ENCODE data around the gene OXER1.
A peak's percentile ranks its signal among the peaks of the same experiment; 100 is the strongest.

The OXER1 gene

DNA sequence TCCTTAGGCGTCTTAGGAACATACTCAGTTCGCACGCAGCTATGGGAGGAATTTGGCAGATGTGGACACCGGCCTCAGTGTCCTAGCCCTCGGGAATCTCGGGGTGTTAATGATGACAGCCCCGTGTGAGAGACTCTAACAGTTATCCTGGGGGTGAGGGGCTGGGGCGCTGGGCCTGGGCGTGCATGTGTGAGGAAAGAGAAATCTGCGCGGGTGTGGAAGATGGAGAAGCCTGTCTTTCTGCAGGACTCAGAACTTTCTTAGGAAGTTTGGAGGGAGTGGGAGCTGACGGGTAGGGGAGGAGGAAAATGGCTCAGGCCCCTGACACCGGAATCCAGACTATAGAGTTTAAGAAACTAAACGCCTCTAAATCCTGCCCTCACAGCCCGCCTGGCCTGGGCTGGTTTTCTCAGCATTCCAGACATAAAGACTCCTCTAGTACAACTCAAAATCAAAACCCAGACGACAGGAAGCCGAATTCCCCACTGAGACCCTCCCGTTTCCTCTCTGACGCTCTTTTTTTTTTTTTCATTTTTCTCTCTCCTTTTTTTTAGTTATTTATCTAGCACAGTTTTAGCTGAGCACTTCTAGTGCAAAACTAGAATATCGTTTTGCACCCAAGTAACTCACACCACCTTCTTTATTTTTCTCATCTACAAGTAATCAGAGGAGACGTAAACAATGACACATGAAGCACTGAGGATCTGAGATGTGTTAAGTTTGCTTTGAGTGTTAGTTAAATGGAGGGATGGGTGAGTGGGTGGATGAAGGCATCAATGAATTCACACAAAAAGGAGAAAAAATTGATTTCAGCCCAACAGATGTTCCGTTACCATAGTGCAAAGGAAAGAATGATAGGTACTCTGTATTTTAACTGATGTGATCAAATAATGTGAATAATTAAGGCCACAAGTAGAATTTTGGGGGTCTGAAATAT lies 29.7 kb upstream of the OXER1 start:
- DNase-seq: no peak

DNA sequence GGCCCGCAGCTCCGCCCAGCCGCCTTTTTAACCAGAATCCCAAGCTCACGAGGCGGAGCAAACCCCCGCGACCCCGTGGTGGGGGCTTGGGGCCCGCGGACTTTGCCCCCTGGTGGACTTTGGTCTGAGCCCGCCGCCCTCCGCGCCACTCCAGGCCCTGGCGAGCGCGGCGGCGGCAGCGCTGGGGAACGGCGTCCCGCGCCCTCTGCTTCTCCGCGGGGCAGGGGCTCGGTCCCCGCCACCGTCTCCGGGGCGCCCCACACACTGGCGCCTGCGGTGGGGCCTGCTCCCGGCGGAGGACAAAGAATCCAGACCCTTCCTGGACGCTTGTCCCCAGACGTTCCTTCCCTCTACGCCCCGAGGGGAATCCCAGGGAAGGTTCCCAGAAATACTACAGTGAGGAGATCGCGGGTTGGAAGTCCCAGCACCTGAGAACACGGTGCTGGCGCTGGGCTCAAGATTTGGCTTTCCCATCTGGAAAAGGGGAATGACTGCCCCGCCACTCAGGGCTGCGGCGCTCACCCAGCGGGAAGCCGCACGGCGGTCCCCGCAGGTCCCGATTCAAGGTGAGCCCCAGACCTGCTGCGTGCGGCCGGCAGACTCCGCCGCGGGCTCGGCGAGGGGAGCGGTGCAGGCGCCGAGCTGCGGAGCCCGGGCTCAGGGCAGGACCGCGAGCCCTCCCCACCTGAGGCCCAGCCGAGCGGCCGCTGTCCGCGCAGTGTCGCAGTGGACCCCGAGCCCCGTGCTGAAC lies 28.8 kb upstream of the OXER1 start, which contains the start of gene HAAO:
TSS of gene HAAO (minus strand) at position 1 of the 751 bp plus-strand sequence. CDS start 47 bp downstream, outside the sequence.
- DNase-seq: peak; percentile 45

GRCh38 chr2:42792087-42792582 lies 28.2 kb upstream of the OXER1 start:
- peak; percentile 36 for DNase-seq

GRCh38 chr2:42791606-42792005 lies 27.7 kb upstream of the OXER1 start:
- DNase-seq: no peak

- no peak for DNase-seq
Observed at GRCh38 chr2:42789751-42790150, 25.8 kb upstream of the OXER1 start.

GRCh38 chr2:42788882-42789281 lies 24.9 kb upstream of the OXER1 start:
- DNase-seq: no peak

DNA sequence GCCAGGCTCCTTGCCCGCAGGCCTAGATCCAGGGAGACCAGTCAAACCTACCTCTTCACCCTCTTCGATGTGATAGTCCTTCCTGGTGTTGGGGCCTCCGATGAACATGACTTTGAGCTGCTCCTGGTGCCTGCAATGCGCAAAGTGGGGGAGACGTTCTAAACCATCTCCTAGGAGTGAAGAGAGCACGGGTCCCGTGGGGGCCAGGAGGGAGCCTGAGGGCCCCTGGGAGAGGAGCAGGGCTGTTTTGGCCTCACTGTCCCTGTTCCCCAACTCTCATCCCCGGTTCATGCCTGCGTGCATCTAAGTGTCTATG lies 24.5 kb upstream of the OXER1 start:
- DNase-seq: no peak

- DNase-seq: no peak
Observed at GRCh38 chr2:42787788-42788477, 24.0 kb upstream of the OXER1 start.

GRCh38 chr2:42787424-42787787 lies 23.5 kb upstream of the OXER1 start:
- DNase-seq: no peak

- DNase-seq: no peak
Observed at GRCh38 chr2:42786561-42787345, 22.8 kb upstream of the OXER1 start.

- DNase-seq: no peak
Observed at GRCh38 chr2:42784204-42784880, 20.4 kb upstream of the OXER1 start.

DNA sequence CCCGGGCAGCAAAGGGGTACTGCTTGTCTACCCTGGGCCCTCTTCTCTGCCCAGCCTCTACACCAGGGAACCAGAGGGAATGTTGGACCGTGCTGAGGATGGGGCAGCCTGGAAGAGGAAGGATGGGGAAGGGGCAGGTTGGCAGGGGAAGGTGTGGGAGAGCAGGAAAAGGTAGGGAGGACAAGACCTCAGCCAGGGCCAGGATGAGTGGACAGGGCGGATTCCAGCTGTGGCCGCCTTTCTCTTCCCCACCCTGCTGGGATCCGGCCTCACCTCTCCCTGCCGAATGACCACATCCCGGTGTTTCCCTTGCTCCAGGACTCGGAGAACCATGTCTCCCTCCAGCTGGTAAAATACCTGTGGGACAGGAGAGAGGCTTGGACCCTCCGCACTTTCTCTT lies 19.6 kb upstream of the OXER1 start:
- no peak for DNase-seq

DNA sequence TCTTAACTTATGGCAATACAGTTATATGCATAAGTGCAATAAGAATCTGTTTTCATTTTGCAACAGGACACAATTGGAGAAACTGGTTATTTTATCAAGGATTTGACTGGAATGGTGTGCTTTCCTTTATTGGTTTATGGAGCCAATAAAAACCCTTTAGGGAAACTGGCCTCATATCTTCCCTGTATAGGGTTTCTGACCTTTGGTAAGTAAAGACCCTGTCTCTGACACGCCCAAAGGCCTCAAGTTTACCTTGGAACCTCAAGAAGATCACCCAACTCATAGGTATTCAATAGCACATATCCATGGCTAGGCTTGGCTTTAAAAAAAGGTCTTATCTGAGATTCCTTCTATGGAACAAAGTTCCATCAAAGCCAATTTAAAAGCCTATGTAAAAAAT lies 17.2 kb upstream of the OXER1 start:
- DNase-seq: no peak

DNA sequence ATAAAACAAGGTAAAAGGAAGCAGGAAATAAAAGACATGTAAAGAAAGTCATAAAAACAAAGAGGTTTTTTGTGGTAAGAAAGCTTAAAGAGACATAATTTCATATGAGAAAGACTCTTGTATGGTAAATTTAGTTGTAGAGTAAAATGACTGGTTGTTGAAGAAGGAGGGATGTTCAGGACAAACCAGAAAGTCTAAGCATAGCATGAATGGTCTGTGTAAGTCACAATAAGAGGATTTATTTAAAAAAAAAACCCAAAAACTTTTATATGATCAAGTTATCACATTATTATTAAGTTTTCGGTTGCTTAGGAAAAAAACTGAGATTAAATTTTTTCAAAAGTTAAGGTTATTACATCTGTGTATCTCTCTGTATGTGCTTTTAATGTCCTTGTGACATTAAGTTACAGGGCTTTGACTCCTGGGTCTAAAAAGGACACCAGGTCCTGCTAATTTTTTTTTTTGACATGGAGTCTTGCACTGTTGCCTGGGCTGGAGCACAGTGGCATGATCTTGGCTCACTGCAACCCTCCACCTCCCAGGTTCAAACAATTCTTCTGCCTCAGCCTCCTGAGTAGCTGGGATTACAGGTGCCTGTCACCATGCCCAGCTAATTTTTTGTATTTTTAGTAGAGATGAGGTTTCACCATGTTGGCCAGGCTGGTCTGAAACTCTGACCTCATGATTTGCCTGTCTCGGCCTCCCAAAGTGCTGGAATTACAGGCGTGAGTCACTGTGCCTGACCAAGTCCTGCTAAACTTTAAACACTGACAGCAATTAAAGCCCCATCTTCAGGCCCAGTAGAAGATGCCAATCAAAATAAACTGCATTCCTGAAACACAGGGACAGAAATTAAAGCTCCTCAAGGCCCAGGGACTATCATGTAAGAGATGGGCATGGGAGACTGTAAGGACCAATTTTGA lies 14.2 kb upstream of the OXER1 start:
- peak; percentile 9 for DNase-seq

GRCh38 chr2:42775810-42776209 lies 11.9 kb upstream of the OXER1 start:
- DNase-seq: no peak

DNA sequence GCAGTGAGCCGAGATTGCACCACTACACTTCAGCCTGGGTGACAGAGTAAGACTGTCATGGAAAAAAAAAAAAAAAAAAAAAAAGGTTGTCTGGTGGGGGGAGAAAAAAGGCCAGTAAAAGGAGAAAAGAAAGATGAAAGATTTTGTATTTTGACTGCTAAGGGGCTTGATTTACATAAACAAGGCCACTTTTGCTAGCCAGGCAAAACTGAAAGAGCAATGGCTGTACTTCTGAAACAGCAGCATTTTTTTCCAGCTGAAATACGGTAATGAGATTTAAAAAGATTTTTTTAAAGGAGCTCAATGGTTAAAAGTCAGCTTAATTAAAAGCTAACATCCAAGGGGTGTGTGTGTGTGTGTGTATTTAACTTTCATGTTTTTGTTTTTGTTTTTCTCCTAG lies 11.3 kb upstream of the OXER1 start:
- no peak for DNase-seq

DNA sequence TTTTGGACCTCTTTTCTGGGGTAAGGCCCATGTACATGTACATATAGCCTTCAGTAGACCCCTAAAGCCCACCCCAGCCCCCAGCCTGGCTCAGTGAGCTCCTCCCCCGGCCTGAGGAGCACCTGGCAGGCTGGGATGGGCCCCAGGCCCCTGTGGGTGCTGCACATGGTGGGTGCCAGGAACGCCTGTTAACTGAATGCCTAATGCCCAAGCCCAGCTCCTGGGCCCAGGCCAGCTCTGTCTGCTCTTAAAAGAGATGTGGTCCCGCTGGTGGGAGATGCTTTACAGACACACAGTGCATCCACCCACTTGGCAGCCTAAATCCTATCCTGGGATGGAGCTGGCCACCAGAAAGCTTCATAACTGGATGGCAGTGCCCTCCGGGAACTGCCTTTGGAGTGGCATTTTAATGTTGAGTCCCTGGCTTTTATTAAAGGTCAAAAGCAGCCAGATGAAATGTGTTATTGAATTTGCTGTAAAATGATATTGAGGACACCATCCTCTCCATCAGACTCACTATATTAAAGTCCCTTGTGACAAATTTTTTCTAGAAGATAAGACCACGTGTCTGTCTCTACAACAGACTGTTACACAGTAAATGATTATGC lies 7.7 kb upstream of the OXER1 start:
- no peak for DNase-seq

DNA sequence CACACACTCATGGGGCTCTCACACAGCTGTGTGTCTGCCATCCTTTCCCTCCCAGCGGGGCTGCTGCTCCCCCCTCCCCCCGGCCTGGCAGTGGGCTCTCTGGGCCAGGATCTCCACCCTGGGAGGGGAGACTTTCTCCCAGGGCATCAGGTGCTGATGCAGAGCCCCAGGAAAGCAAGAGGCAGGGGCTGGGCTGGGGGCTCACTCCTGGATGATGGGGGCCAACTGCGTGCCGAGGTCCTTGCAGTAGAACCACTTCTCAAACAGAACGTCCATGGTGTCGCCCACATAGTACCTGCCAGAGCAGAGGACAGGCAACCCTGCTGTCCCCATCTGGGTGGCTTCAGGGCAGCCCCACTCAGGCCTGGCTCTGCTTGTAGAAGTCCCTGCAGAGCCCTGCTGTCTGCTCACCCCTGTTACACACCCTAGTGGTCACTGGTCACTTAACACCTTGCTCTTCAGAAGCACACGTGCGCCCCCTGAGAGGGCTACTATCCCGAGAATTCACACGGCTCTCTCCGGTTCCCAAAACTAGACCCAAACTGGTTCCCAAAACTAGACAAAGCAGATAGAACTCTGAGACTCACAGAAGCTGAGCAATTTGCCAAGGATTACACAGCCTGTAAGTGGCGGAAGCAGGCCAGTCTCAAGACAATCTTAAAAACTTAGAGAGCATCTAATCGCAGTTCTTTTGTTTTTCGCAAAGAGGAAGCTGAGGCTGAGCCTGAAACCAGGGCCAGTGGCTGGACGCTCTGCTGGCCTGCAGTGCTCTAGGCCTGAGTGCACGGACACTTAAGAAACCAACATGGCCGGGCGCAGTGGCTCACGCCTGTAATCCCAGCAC lies 6.6 kb upstream of the OXER1 start:
- peak; percentile 55 for DNase-seq

- no peak for DNase-seq
Observed at GRCh38 chr2:42769583-42770287, 5.8 kb upstream of the OXER1 start.
